Hematopoietic multipotent progenitor cell treated with erythropoietin and hydrocortisone succinate and interleukin-3 and kit ligand, for 8 days (in vitro differentiated cells): Measurements from ENCODE around the gene ASPG.

Source experiments
- DNase-seq: peaks from one replicate; pipeline ENCODE4 v3.0.0-alpha.2; 2015

ASPG gene

DNA sequence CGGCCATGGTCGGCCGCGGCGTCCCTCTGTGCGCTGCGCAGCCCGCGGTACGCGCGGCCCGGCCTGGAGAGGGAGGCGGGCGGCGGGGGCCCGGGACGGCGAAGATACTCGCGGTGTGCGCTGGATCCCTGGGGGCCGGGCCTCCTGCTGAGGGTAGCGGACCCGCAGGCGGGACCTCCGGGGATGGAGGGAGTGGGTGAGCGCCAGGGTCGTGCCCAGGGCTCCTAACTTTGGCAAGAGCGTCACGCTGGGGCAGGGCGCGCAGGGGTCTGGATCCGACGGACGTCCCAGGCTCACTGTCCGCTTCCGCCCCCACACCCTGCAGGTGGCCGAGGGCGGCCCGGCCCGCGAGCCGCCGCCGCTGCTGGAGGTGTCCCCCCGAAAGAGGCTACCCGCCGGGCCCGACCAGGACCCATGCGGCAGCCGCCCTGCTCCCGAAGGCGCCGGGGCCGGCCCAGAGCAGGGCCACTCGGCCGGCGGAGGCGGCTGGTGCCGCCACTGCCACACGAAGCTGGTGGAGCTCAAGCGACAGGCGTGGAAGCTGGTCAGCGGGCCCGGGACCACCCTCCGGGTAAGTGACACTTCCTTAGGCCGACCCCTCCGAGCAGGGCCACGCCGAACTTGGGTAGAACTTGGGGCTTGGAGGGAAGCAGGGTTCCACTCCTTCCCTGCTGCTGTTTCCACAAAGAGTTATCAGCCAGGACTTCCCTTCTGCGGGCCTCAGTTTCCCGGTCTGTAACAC, 53.4 kb downstream of the ASPG start:
- DNase-seq: no peak

DNA sequence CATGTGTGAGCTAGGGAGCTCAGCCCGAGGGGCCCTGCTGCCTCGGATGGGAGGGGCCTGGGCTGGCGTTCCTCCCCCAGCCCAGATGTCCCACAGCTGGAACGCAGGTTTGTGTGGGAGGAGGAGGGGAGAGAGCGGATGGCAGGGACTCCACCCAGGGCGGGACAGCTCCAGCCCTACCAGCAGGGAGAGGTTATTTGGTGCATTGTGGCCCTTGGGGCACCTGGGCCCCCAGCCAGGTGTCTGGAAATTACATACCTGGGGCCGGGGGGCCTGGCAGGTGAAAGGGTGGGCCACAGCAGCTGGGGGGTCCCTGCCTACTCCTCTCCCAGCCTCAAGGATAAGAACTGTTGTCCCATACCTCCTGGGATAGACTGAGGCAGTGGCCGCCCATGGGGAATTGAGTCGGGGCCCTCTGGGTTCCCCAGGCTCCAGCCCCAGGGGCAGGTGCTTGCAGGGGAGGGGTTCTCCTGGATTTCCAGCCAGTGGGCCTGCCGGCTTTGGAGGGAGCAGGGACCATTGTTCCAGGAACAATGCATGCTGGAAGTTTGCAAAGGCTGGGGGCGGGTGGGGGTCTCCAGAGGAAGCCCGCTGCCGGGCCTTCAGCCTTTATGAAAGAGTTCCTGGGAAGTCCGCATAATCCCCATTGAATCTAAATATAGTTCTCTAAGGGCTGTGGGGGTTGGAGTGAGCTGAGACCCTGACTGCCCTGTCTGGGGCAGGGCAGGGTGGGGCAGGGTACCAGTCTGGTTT, 54.1 kb downstream of the ASPG start:
- DNase-seq: peak; percentile 52

DNA sequence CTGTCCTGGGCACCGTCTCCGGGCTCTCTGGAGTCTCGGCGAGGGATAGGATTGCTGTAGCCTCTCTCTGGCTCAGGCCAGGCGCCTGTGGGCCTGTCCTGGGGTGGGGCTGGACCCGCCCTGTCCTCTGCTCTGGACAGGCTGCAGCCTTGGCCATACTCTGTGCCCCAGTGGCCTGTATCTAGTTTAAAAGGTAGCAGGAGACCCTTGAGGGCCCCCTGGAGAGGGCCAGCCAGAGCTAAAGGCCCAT, 54.6 kb downstream of the ASPG start:
- DNase-seq: no peak

DNA sequence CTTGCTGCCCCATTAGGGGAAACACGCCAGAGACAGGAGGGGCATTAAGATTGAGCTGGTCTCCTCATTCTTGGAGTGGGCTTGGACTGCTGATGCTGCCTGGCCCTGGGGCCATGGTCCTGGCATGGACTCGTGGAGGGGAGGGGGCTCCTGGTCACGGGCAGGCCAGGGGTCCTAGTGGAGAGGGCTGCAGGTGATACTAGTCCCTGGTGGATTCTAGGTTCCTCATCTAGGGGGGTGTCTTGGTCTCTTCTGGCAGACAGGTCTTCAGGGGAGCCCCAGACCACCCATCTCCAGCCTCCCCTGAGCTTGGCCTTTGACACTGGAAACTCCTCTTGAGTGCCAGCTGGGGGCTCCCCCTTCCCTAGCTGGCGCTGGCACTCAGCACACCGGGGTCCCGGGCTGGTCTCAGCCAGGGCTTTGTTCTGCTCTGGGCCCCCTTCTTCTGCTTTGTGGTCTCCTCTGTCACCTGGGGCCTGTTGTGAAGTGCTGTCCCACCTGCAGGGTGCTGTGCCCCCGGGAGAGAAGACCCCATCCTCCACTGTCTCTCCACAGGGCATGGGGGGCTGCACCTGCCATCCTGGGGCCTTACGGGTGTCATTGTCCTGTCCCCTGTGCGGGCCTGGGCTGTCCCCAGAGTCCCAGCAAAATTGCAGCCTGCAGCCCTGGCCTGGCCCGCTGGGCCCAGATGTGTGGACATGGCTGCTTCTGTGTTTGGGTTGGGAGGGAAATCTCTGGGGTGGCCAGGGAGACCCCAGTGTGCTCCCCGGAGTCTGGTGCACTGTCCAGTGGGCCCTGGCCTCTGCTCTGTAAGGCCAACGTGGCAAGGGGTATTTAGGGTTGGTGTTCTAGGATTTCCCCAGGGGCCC, 55.2 kb downstream of the ASPG start:
- no peak for DNase-seq

DNA sequence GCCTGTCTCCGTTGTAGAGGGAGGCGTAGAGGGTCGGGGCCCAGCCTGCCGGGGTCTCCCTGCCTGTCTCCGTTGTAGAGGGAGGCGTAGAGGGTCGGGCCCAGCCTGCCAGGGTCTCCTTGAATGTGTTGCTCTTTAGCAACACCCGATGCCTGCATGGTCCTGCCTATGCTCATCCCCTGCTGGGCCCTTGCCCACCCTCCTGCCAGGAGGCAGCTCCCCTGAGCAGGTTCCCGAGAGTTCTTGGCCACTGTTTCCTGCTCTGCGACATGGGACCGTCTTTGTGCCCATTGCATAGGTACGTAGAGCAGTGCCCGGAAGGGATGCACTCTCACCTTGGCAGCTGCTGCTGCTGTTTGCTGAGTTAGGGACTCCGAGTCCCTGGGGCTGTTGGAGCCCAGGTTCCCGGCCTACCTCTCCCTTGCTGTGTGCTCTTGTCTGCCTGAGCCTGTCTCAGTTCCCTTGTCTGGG, 56.2 kb downstream of the ASPG start:
- DNase-seq: no peak

DNA sequence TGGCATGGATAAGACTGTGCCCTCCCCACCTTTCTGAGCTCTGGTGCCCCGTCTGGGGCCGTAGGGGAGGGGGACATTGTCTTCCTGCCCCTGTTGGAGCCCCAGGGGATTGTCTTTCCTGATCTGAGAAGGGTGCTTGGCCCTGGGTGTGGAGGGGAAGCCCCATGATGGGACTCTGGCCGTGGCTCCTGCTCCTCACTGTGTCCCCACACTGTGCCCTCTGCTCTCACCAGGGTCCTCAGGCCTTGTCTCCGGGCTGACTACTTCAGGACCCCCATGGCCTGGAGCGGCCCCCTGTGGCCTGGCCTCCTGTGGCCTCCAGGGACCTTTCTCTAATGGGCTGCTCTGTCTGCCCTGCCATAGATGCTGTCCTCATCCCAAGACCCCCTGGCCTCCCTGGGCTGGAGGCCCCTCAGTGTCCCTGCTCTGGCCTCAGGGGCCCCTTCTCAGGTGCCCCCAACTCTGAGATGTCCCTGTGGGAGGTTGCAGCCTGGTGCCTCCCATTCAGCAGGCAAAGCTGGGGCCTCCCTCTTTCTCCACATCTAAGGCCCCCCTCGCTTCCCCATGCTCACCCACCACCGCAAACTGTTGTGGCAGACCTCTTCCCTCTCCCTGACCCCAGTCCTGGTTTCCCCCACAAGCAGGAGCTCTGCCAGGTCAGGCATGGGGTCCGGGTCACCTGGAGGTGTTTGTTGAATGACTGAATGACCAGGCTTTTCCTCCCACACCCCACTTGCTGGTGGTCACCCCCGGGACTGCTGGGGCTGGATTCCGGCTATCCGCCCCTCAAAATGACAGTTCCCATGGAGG, 56.8 kb downstream of the ASPG start:
- DNase-seq: no peak

DNA sequence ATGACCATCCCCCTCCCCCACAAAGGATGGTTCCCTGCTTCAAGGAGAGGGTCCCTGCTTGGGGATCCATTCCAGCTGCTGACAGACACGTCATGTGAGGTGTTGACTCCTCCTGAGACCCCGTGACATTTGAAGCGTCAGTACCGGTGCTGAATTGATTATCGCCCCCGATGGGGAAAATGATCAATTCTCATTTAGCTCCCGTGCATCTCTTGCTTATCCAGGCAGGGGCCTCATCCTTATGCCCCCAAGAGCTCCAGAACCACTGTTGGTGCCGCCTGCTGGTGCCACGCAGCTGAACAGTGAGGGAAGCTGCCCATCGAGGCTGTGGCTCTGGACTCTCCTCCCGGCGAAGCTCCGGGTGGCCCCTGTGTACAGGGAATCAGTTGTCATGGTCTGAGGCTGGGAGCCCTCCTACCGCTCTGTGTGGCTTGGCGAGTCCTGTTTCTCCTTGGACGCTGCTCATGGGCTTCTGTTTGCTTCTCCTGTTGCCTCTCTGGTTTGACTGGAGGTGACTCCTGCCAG, 57.5 kb downstream of the ASPG start:
- DNase-seq: no peak

DNA sequence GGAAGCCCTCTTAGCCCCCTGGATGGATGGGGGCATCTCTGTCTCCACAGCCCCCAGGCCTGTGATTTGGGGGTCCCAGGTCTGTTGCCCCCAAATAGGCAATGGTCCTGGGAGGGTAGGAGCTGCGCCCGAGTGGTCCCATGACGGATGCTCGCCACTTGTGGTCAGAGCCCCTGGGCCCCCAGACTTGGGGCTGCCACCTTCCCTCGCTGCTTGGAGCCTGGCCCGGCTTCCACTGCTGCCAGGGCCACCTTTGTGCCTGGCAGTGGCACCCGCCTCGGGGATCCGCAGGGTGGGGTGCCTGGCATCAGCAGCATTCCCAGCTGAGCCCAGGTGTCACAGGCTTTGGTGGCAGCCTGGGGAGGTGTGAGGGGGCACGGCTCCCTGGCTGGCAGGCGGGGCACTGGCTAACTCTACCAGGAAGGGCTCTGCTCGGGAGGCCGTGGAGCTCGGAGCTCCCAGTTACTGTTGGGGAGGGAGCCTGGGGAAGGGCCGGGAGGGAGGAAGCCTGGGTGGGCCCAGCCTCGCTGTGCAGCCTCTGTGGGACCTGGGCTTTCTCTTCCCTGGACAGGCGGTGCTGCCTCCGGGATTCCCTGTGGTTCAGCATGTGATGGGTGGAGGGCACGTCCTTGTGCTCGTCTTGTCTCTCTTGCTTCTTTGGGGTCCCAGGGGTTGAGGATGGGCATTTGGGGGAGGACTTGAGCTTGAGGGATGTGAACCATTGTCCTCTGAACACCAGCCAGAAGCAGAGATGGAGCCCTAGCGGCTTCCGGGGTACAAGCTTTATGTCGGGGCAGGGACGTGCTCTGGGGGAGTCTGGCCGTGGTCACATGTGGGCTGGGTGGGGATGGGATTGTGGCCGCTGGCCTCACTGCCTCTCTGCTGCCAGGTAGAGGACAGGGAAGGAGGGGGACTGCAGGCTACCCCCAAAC, 58.3 kb downstream of the ASPG start:
- DNase-seq: no peak

DNA sequence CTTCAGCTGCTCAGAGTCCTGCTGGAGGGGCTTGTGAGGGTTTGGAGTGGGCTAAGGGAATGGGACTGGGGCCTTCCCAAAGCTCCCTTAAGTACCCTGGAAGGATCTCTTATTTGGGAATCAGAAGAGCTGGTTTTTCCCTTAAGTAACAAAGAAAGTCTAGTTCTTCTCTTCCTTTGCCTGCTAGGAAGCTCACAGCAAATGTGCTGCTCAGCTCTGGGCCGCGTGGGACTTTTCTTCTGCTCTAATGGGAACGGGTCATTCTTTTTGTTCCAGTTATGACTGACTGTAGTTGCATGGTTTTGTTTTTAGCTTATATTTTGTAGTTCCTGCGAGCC, 58.9 kb downstream of the ASPG start:
- DNase-seq: no peak

DNA sequence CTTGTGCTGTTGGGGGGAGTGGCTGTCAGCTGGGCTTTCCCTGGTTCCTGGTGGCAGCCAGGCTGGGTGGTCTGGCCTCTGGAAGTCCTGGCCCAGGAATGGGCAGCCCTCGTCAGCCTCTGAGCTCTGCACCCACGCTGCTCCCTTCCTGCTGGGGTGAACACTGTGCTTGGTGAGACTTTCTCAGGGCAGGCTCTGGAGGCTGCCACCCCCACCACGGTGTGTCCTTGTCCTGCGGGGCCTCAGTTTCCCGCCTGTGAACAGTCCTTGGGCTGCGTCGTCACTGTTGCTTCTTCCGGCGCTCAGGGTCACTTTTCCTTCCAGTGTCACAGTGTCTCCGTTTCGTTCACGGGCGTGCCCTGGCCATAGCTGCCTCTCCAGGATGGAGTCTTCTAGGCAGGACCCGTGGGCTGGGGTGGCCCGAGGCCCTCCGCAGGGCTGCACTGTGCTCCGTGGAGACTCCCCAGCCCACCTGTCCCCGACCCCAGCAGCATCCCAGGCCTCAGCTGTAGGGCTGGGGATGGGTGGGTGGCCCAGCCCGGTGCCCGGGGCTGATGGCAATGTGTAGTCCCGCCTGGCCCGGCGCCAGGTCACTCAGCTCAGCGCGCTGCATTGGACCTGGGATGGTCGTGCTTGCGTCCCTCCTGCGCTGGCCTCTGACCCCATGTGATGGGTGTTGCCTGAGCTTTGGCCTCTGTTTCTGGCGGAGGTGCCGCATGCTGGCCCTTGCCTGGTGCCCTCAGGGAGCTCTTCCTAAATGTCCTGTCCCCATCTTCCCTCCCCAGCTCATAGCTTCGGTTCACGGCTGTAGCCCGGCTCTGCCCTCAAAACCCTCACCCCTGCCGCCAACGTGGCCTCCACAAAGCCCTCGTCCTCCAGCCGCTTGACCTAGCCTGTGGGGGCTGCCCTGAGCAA, 59.7 kb downstream of the ASPG start:
- DNase-seq: no peak

DNA sequence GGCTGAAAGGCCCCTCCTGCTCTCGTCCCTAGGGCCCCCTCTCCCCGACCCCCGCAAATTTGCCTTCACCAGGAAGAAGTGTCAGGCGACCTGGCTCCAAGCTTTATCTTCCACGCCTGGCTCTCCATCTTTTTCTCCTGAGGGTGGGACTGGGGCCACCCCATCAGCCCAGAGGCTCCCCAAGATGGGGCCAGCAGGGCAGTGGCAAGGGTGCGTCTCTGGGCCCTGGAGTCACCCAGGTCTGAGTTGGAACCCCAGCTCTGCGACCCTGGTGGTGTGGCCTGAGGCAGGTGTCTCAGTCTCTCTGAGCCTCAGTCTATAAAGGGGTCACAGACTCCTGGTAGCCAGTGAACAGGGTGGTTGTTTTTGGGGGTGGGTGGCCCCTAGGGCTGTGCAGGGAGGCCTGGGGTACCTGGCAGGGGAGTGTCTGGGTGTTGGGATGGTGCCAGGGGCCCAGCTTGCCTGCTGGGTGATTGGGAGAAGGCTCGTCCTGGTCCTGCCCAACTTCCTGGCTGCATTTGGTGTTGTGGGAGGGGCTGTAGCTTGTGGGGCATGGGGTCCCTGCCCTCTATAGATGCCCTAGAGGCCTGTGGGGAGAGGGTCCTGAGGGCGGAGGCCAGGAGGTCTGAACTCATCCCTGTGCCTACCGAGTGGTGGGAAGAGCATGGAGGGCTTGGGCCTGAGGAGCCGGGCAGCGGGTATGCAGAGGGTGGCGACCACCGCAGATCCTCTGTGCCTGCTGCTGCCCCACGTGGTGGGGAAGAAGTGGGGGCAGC, 60.5 kb downstream of the ASPG start:
- DNase-seq: no peak

DNA sequence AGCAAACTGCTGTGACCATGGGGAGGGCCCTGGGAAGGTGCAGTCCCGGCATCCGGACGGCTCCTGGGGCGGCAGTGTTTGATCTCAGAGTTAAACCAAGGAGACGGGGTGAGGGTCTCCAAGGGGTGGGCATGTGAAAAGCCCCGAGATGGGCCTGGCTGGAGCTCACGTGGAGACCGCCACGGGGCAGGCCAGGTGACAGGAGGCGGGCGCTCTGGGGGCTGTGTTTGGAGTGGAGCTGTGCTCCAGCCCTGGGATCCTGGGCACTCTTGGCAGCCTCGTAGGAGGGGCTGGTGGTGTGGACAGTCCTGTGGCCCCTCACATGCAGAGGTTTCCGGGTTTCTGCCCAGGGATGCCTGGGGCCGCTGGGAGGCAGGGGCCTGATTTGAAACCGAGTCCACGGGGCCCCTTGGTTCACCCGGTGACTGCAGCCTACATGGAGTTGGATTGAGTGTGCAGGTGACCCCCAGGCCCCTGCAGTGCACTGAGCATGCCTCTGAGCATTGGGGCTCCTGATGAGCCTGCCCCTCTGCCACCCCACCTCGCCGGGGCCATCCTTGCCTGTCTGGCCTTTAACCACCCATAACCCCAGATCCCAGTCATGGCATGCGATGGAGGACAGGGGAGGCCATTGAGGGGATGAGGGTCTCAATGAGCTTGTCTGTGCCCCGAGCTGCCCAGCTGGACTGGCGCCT, 61.3 kb downstream of the ASPG start:
- DNase-seq: no peak

DNA sequence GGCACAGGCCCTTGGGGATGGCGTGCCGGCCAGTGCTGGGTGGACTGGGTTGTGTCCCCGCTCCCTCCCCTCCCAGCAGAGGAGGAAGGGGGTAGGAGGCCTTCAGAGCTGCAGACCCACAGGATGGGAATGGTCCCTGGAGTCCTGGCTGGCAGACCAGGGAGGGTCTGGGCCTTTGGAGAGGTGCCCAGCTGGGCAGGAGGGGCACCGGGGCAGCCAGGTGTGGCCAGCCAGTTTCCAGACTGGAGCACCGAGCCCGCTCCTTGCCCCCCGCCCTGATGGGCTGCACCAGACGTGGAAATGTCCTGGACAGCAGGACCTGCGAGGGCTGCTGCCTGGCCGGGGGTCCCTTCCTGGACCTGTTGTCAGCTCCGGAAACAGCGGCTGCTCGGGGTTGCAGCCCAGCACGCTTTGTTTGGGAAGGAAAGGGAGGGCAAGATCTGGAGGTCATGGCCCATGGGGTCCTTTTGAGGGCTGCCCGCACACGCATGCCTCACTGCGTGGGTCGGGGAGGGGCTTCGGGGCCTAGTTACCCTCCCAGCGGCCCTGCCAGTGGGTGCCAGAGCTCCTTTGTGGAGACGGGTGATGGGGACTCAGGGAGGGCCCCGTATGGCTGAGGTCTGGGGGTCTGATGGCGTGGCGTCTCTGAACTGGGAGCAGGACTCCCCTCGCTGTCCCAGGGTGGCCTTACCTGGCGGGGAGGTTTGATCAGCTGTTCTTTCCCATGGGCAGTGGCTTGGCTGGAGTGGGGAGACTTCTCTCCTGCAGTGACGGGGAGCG, 62.0 kb downstream of the ASPG start:
- no peak for DNase-seq

DNA sequence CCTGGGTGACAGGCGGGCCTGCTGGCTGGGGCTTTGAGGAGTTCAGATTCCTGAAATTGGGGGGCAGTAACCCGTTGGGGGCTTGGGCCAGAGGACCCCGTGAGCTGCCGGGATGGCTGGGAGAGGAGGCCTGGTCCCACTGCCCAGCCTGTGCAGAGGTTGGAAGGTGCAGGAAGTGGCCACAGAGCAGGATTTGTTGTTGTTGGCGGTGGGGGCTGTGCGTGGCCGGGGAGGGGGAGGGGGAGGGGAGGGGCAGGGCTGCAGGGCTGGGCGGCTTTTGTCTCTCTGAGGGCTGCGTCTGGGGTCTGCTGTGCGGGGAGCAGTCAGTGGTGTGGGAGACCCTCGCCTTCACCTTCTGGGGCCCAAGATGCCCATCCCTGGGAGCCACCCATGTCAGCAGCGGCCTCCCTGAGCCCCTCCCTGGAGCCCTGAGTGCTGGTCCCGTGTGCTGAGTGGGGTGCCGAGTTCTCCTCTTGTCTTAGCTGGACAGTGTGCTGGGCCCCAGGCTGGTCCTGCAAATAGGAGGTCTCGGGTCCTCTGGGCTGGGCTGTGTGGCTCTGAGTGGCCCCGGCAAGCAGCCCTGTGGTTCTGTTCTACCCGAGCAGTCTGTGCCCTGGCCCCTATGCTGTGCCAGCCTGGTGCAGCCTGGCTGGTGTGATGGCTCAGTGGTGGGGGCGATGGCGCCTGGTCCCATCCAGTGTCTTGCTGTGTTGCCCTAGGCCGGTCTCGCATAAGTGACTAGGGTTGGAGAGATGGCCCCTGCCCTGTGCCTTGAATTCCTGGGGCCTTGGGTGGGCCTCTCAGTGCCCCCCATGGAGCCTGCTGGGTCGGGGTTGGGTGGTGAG, 63.2 kb downstream of the ASPG start:
- DNase-seq: no peak

DNA sequence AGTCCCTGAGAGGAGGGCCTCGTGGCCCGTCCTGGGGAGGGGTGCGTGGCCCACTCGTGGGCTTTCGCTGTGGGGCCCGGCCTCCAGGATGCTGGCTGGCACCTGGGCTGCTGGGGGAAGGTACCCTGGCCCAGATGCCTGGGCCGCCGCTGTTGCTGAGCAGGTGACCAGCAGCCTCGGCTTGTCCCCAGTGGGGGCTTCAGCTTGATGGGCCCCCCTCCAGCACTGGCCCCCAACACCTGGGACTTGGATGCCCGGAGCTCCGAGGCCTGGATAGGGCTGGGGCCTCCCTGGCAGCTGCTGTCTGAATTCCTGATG, 63.7 kb downstream of the ASPG start:
- DNase-seq: no peak

DNA sequence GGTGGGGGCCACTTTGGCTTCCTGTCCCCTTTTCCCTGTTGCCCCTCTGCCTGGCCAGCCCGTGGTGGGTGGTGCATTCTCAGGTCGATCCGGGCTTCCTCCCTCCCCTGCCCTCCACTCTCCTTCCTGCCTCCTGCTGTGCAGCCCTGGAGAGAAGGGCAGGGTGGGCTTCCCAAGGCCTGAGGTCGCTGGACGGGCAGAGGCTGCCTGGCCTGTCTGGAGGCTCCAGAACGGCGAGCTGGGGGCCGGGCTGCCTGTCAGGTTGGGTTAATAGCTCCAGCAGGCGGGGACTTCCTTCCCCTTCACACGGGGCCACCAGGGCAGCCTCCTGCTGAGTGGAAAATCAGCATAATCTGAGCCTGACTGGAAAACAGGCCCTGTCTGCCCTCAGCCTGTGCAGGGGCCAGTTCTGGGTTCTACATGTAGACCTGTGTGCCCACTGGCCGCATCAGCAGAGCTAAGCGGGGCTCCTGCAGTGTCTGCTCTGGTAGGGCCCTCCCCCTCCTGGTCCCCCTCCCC, 64.2 kb downstream of the ASPG start:
- DNase-seq: peak; percentile 53
